NCI-H2107 (cell line): ENCODE measurements around the gene NPFFR1.

ENCODE experiments used
- DNase-seq: peaks from one replicate; lab custom pipeline; 2025; lab: John Stamatoyannopoulos, UW

NPFFR1 gene

DNA sequence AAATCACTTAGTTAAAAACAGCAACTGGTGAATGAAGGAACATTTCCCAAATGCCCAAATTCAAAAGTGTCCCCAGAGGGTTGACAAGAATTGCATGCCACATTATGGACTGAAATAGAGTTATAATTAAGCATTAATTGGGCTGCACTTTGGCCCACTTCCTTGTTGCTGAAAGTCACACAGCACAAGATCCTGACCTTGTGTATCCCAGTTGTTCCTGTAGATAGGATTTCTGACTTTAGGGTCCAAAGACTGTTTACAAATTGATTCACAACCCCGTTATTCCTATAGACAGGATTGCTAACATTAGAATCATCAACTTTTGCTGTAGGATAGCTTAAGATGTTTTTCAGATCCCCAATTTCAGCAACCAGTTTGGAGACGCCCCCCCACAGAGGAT lies 31.5 kb upstream of the NPFFR1 start:
- DNase-seq = no peak

DNA sequence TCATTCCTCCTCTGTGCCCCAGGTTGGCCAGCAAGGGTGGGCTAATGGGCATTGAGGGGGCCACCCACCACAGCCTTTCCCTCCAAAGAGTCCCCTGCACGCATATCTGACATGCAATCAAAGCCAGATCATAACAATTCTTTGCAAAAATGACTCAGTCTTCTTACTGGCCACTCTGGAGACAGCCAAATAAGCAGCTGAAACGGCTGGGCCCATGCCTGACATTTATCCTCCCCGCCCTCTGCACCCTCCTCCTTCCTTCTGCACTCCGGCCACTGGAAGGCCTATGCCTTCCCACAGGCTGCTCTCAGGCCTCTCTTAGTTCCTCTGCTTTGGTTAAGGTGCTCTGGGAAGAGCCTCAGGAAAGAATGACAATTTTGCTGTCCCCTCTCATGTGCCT lies 29.2 kb upstream of the NPFFR1 start:
- no peak for DNase-seq

DNA sequence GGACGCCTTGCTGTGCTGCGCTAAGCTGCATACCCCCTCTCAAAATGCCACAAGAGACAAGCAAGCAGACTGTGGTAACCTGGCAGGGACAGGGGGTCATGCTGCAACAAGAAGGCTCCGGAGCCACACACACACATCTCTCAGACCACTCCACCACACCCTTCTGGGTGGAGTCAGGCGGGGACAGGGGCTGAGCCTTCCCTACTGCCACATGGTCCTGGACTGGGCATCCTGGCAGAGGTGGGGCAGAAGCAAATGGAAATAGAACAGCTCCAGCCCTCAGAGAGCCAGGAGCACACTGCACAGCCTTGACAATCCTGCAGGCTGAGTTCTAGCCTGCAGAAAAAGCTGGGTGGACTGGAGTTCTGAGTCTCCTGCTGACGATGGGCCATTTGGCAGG lies 28.4 kb upstream of the NPFFR1 start:
- no peak for DNase-seq

DNA sequence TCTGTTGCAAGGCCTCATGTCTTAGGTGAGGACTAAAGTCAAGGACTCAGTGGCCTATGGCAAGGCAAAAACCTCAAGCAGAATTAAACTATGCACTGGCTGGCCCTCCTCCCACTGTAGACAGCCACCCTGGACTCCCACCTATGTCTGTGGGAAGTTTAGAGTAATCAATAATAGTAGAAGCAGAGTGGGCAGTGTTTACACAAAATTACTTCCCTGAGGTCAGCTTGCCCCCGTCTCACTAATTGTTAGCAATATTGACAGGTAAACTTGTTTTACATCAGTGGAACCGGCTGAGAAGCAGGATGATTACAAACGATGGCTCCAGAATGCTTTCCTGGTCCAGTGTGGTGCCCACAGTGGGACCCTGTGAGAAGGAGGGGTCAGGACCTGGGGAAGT lies 27.9 kb upstream of the NPFFR1 start:
- DNase-seq = no peak

DNA sequence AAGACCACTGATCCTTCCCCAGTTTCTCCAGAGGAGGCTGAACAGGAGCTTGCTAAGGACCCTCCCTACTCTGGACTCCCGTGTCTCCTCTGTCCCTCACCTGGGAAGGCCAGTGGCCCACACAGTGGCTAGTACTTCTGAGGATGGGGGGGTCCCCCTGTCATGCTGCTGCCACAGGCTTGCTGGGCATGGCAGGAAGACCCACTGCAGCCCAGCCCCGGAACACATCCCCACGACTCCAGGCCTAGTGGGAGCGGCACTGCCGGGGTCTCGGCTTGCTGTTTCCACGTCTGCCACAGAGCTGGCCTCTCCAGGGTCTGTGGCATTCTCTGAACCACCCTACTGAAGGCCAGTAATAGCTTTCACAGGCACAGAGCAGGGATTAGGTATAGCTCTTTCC lies 25.9 kb upstream of the NPFFR1 start:
- DNase-seq = no peak

DNA sequence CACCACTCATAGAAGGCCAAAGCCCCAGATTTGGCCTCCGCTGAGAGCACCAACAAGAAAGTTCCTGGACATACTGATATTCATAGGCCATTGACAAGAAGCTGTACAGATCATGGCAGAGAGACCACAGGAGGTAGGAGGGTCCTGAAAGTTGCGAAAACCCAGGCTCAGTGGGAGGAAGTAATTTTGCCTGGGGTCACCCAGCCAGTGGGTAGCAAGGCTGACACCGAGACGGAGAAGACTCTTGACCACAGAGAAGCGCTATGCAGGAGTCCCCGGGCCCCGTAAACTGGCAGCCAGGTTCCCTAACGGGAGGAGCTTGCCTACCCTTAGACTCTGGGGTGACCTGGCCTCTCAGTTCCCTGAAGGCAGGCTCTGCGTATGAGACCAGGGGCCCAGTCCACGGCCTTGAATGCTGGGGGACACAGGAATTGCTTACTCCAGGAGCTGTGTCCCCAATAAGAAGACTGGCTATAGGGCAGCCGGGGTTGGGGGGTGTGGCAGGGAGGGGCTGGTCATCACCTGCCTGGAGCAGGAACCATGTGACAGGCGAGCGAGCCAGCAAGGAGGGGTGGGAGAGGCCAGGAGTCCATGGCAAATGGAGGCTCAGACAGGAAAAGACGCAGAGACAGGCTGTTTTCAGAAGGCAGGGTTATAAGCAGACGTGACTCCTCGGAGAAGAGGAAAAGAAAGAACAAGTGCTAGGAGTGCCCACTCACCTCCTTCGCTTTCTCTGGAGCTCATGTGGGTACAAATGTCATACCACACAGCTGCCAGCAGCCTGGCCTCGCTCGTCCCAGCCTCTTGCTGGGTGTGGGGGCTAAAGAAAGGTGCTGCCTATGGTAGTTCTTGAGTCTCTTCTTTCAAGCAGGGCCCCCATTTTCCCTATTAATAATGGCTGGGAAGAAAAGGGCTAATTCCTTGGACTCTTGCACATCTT lies 24.6 kb upstream of the NPFFR1 start:
- DNase-seq = no peak

DNA sequence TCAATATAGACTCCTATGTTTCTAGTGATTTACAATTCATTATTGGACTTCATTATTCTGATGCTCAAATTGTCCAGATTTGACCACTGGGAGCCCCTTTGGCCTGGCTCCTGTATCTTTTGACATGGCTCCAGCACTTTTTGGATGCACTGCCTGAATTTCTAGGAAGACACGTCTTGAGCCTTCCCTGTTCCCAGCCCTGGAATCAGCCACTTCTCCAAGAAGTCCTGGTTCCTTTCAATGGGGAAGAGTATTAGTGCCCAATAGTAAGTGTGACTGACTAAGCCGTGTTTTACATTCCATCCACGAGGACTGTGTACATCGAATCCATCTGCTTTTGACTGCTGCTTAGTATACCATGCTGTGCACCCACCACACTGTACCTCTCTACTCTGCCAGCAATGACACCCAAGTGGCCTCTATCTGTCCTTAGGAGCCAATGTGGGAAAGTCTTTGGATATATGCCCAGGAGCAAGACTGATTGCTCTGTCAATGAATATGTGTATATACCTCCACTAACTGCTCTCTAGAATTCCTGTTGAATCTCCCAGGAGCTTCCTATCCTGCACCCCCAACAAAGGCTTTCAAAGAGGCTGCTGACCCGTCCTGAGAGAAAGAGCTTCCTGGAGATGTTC lies 23.2 kb upstream of the NPFFR1 start:
- no peak for DNase-seq

DNA sequence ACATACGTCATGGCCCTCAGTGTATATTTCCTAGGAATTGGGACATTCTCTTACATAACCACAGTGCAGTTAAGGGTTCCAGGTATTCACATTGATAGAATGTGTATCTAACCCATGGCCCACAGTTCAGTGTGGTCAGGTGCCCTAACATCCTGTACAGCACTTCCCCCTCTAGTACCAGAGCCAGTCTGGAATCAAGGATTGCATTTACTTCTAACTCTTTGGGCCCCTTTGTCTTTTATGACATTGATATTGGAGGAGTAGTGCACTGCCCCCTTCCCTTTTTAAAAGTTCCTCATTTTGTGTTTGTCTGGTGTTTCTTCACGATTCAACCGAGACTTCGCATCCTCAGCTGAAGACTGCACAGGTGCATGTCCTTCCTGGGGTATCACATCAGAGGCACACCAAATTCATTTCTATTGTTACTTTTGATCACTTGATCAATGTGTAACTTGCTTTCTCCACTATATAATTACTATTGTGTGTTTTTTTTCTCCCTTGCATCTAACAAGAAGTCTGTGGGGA lies 22.4 kb upstream of the NPFFR1 start:
- no peak for DNase-seq

DNA sequence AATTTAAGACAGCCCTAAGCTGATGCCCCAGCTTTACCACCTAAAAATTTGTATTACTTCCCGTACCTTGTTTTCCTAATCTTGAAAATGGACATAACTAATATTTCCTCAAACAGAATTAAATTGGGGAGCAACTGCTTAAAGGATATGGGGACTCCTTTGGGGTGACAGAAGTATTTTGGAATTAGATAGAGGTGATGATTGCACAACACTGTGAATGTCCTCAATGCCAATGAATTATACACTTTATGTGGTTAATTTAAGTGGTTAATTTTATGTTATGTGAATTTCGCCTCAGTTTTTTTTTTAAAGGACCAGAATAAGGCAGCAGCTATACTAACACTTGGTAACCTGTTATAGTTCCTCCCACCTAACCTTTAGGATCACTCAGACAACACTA lies 19.9 kb upstream of the NPFFR1 start:
- no peak for DNase-seq

DNA sequence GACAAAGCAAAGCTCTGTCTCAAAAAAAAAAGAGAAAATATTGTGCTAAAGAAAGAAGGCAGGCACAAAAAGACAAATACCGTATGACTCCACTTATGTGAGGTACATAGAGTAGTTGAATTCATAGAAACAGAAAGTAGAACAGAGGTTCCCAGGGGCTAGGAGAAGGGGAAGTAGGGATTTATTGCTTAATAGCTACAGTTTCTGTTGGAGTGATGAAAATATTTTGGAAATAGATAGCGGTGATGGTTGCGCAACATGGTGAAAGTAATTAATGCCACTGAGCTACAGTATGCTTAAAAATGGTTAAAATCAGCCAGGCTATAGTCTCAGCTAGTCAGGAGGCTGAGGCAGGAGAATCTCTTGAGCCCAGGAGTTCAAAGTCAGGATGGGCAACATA lies 18.5 kb upstream of the NPFFR1 start:
- DNase-seq = no peak

DNA sequence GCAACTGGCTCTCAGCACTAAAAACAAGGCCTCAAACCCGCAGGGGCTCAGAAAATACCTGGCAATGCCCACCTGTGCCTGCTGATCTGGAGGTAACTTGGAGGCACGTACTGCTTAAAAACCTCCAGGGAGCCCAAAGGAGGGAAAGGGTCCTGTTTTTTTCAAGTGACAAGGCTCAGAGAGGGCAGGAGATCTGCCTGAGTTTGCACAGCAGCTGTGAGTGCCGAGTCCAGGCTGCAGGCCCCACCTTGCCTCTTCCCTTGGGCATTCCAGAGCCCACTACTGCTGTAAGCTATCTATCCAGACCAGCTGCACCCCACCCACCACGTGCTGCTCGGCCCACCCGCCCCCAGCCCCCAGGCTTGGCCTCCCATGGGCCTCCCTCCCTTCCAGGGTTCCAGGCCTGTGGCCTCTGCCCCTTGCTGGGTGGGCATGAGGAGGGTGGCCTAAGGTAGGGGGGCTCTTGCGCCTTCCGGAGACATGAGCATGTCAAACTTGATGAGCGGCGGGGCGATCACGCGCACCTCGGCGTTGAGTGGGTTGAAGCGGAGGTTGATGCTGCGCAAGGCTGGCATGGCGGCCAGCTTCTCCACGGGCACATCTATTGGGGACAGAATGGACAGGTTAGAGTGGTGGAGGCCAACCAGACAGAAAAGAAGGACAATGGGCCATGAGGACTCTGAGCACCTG lies 17.2 kb upstream of the NPFFR1 start:
- DNase-seq = no peak

DNA sequence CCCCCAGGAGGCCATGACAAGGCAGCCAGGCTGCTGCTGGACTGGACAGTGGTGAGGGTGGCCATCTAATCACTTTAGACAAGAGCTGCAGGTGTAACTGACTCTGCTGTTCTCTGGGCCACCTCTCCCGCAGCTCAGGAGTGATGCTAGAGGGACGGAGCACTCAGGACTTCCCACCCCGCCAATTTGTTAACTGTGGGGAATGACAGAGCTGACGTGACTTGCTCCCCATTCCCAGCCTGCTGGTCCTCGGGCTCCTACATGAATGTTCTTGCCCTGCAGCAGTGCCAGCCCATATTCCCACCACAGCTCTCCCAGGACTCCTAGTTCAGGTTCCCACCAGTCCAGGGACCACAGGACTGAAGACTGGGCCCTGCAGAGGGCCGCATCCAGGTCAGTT lies 16.7 kb upstream of the NPFFR1 start:
- DNase-seq = no peak

DNA sequence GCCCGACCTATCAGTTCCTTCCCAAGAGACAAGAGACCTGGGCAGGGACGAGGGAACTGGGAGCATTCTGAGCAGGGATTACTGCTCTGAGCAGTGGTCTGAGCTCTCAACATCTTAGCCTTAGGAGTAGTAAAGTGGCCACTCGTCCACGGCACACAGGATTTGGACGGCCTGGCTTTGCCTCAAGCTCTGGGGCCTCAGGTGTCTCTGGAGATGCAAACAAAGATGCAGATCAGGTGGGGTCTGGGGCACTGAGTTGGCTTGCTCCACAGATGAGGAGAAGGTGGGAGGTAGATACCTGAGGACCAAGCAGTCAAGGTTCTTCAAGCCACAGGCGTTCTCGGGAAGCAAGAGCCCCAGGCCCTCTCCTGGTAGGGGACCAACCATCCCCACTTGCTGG lies 16.1 kb upstream of the NPFFR1 start:
- DNase-seq = no peak

DNA sequence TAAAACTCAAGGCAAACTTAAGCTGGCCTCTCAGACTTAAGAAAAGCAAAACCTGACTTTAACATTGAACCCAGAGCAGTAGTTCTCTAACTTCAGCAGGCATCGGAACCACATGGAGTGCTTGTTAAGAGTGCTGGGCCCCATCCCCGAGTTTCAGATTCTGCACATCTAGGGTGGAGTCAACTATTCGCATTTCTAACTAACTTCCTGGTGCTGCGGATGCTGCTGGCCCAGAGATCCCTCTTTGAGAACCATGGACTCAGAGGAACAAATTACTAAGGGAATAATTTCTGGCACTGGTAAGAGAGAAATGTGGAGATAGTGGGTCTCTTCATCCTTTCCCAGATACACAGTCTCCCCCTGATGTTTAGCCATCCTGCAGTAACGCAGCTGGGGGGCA lies 14.6 kb upstream of the NPFFR1 start:
- no peak for DNase-seq

DNA sequence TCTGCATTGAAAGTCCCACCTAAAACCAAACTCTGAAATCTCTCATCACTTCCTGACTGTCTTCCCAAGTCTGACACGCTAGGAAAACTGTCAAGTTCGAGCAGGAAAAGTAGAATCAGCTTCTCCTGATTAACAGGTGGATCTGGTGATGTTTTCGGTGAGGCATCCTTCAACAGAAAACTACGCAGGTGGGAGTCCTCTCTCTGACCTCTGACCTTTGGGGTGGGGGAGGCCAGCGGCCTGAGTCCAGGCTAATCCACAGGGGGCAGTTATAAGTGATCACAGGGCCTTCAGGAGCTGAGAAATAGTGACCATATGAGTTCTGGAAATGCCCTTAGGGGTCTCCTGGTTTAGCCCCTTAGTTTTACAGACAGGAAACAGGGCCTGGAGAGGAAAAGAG lies 13.4 kb upstream of the NPFFR1 start:
- no peak for DNase-seq

DNA sequence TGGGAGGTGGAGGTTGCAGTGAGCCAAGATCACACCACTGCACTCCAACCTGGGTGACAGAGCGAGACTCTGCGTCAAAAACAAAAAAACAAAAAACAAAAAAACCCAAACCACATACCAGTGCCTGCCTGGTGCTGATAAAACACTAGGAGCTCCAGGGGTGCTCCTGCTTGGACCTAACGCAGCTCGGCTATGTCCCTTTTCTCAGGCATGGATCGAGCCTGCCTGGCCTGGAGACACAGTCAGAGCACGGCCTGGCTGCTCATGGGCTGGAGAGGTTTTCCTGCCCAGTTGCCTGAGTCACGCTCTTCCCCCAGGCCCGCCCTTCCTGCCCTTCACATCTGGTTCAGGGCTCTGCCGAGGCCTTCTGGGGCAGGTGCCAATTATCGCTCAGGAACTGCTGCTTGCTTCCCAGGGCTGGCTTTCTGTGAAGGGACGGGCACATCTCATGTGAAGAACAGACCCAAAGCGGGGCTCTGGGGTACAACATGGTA lies 12.6 kb upstream of the NPFFR1 start:
- DNase-seq = no peak

DNA sequence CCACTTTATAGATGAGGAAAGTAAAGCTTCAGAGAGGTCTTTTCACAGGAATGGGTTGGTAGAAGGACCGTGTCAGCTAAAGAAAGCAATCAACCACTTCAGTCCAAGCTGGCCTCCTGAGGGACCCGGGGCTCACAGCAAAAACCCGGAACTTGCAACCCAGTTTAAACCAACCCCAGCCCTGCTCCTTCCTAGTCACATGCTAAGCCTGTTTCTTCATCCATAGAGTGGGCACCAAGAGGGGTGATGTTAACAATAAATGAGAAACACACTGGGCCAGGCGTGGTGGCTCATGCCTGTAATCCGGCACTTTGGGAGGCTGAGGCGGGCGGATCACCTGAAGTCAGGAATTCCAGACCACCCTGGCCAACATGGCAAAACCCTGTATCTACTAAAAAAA lies 12.1 kb upstream of the NPFFR1 start:
- no peak for DNase-seq

DNA sequence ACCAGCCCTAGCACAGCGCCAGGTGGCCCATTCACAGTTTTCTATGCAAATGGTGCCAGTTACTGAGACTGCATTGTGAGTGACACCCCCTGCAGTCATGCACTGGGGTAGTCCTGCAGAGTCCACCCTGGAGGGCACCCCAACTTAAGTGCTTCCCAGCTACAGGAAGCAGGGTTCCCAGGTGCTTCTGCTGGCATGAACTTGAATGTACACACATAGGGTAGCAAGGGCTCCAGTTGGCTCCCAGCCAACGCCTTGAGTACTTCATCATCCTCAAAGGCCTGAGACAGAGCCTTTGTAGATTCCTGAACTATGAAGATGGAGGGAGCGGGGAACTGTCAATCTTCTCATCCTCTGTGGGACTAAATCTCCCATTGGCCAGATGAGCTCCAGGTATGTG lies 11.5 kb upstream of the NPFFR1 start:
- no peak for DNase-seq

DNA sequence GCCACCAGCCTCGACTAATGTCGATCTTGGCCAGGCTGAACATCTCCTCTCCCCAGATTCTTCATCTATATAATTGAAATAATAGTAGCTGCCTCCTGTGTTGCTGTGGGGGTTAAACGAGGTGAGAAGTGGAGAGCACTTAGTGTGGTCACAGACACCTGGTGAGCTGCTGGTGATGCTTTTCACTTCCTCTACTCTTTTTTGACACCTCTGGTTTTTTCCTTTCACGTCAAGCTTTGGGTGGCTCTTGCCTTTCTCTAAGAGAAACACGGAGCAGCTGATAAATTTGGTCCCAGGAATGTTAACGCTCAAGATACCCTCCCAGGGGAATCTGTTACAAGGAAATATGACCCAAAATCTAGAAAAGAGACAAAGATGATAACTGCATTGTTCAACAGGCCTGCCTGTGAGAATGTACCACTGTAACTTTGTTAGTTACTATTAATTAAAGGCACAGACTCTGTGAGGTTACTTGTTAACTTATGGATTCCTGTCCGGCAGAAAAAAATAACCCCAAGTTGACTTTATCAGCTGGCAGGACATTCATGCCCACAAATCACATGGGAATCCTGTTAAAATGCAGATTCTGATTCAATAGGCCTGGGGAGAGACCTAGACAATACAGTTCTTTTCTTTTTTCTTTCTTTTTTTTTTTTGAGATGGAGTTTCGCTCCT lies 9.5 kb upstream of the NPFFR1 start:
- no peak for DNase-seq

DNA sequence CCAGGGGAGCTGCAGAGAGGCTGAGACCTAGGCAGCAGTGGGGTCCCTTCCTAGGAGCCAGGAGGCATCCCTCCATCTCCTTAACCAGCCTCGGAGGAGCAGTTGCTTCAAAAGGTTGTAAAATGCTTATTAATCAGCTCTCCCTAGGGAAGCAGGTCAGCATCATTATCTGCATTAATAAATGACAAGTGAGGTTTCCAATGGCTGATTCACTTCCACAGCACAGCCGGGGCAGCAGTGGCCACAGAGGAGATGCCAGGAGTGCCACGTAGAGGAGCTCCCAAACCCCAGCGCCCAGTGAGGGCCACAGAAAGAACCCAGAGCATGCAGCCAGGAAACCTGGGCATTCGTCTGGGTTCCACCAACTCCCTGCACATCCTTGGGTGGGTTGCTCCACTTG lies 8.2 kb upstream of the NPFFR1 start:
- DNase-seq = no peak

DNA sequence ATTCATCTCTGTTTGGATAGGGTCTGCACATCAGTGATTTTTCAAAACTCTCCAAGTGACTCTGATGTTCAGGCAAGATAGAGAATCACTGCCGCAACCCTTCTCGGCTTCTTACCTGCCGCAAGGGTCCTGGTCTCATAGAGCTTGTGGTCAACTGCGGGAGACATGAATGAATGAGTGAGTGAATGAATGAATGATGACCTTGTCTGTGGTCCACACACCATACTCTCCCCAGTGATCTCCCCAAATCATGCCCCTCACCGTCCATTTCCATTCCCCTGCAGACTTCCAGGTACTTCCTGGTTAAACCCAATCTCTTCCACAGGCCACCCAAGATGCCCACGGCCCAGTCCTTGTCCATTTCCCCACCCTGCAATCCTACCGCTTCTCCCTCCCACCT lies 5.9 kb upstream of the NPFFR1 start:
- DNase-seq = no peak

DNA sequence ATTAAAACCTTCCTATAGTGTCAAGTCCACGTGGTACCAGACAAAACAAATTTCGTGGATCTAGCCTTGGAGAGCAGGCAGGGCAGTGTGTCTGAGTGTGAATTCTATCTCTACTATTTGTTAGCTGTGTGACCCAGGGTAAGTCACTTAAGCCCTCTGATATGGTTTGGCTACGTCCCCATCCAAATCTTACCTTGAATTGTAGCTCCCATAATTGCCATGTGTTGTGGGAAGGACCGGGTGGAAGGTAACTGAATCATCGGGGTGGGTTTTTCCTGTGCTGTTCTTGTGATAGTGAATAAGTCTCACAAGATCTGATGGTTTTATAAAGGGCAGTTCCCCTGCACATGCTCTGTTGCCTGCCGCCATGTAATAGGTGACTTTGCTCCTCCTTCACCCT lies 2.8 kb upstream of the NPFFR1 start:
- DNase-seq = no peak
